K562 (cell line): ENCODE data around the gene TLR8. TPM values are rescaled to one million over a fixed set of nuclear protein-coding genes. Genes with fewer than 3 reads are reported as not detected.
A peak's percentile ranks its signal among the peaks of the same experiment; 100 is the strongest.

ENCODE experiments used
- ESRRA ChIP-seq: fragments of 450-650 bp; IDR thresholded peaks from 2 replicates; pipeline ENCODE4 v1.6.1; 2014; ENCODE audit warnings: low read depth, mild to moderate bottlenecking, moderate library complexity, borderline replicate concordance
- HDAC8 ChIP-seq: fragments of 450-650 bp; IDR thresholded peaks from 2 replicates; pipeline ENCODE4 v1.6.1; 2016; ENCODE audit warnings: mild to moderate bottlenecking, missing genetic modification characterization, moderate library complexity, missing compliant biosample characterization
- KDM4B ChIP-seq, 2 experiments: fragments of 450-650 bp in 1 of 2; sonication (generic) in 1 of 2; IDR thresholded peaks; 2 replicates each; pipeline ENCODE4 v1.6.1; 2016 to 2017; ENCODE audit warnings: borderline replicate concordance in 2 of 2, antibody characterized with exemption in 1 of 2, low read depth in 1 of 2, mild to moderate bottlenecking in 1 of 2
- MCM3 ChIP-seq: fragments of 450-650 bp; IDR thresholded peaks from 2 replicates; pipeline ENCODE4 v1.6.1; 2016
- MECOM ChIP-seq: fragments of 250-450 bp; sonication (Bioruptor Pico); IDR thresholded peaks from 2 replicates; pipeline ENCODE4 v1.8.0; 2022; ENCODE audit warnings: inconsistent platforms
- MTA3 ChIP-seq: fragments of 450-650 bp; formaldehyde crosslinking; IDR thresholded peaks from 2 replicates; pipeline ENCODE4 v1.6.1; 2017; ENCODE audit warnings: mild to moderate bottlenecking, borderline replicate concordance
- PHF21A ChIP-seq: fragments of 450-650 bp; IDR thresholded peaks from 2 replicates; pipeline ENCODE4 v1.6.1; 2017; ENCODE audit warnings: low read depth, borderline replicate concordance
- PHF8 ChIP-seq: fragments of 200-600 bp; sonication (generic); IDR thresholded peaks from 2 replicates; pipeline ENCODE4 v1.6.1; 2012; ENCODE audit warnings: mixed run types, mild to moderate bottlenecking, inconsistent platforms, low read length, moderate library complexity, borderline replicate concordance
- POLR2B ChIP-seq: fragments of 450-650 bp; IDR thresholded peaks from 2 replicates; pipeline ENCODE4 v1.6.1; 2018; ENCODE audit warnings: low read depth; ENCODE audit not compliant: partially characterized antibody
- RBM25 ChIP-seq: fragments of 200-400 bp; formaldehyde crosslinking; IDR thresholded peaks from 2 replicates; pipeline ENCODE4 v1.6.1; 2018; ENCODE audit warnings: low read length, low read depth, moderate library complexity; ENCODE audit not compliant: severe bottlenecking
- RBM34 ChIP-seq: fragments of 200-400 bp; formaldehyde crosslinking; IDR thresholded peaks from 2 replicates; pipeline ENCODE4 v1.6.1; 2018; ENCODE audit warnings: low read length, borderline replicate concordance; ENCODE audit not compliant: insufficient read depth
- SMAD3 ChIP-seq: fragments of 450-650 bp; formaldehyde crosslinking; conservative IDR thresholded peaks from 2 replicates; pipeline ENCODE4 v1.4.0; 2020; ENCODE audit warnings: mild to moderate bottlenecking
- SP1 ChIP-seq: sonication (generic); formaldehyde crosslinking; IDR thresholded peaks from 2 replicates; pipeline ENCODE4 v1.8.1; 2022; ENCODE audit warnings: mild to moderate bottlenecking, missing genetic modification reagents
- TRIM28 ChIP-seq: fragments of 450-650 bp; IDR thresholded peaks from 2 replicates; pipeline ENCODE4 v1.6.1; 2017
- WHSC1 ChIP-seq: IDR thresholded peaks from one replicate; pipeline ENCODE4 v1.6.1; 2012; ENCODE audit warnings: low read length, control low read depth, inconsistent platforms
- ZBTB2 ChIP-seq: fragments of 450-650 bp; IDR thresholded peaks from 2 replicates; pipeline ENCODE4 v1.6.1; 2016; ENCODE audit warnings: antibody characterized with exemption
- polyA plus RNA-seq, 8 experiments: library from polyadenylated mRNA; depleted of rRNA in 4 of 8; stranded (reverse) in 5 of 8; unstranded in 3 of 8; fragments of >200 nt; fragmentation: Nextera tagmentation in 2 of 8; fragmentation: Illumina TruSeq in 1 of 8; extraction: Ambion mirVana in 2 of 8; extraction: Trizol in 1 of 8; gene quantifications; 2 replicates each; pipeline versions ENCODE4 v1.2.1 to v1.2.3, GENCODE V29; 2011 to 2014; ENCODE audit warnings: inconsistent platforms in 1 of 8, missing spikeins in 1 of 8
- total RNA-seq, 7 experiments: library from RNA; depleted of rRNA in 6 of 7; stranded (reverse); fragments of >200 nt in 6 of 7; fragmentation: Illumina TruSeq in 2 of 7; extraction: Trizol in 2 of 7; gene quantifications; 2 replicates each; pipeline versions ENCODE4 v1.2.1 to v1.2.3, GENCODE V29; 2011 to 2021; ENCODE audit warnings: low replicate concordance in 1 of 7
- TF ChIP-seq, protein P1 (sequence below), 3 experiments: fragments of 200-800 bp in 1 of 3; fragments of 250-450 bp in 1 of 3; fragments of 450-650 bp in 1 of 3; sonication (Bioruptor Pico) in 1 of 3; sonication (Bioruptor generic) in 1 of 3; formaldehyde crosslinking in 1 of 3; IDR thresholded peaks; 2 replicates each; pipeline versions ENCODE4 v1.6.1 to v1.8.0; 2016 to 2022; ENCODE audit warnings: mild to moderate bottlenecking in 2 of 3, missing genetic modification characterization in 2 of 3, missing compliant biosample characterization in 1 of 3, moderate library complexity in 1 of 3
- TF ChIP-seq, protein P2 (sequence below), 2 experiments: fragments of 450-650 bp; IDR thresholded peaks; 2 replicates each; pipeline ENCODE4 v1.6.1; 2016
- TF ChIP-seq, protein P3 (sequence below), 2 experiments: IDR thresholded peaks; 2 replicates each; pipeline ENCODE4 v1.6.1; 2011; ENCODE audit warnings: borderline replicate concordance in 1 of 2, control low read depth in 1 of 2, low read depth in 1 of 2, low read length in 1 of 2, mild to moderate bottlenecking in 1 of 2, mixed read lengths in 1 of 2, moderate library complexity in 1 of 2; ENCODE audit not compliant: insufficient read depth in 1 of 2, insufficient read length in 1 of 2, poor library complexity in 1 of 2, severe bottlenecking in 1 of 2; ENCODE audit errors: extremely low read depth in 1 of 2

Gene TLR8
- total and polyA plus RNA-seq, 9 of the 15 experiments (the other 6 are each of a cell fraction or from before 2014, with no cell fraction given): not detected

DNA sequence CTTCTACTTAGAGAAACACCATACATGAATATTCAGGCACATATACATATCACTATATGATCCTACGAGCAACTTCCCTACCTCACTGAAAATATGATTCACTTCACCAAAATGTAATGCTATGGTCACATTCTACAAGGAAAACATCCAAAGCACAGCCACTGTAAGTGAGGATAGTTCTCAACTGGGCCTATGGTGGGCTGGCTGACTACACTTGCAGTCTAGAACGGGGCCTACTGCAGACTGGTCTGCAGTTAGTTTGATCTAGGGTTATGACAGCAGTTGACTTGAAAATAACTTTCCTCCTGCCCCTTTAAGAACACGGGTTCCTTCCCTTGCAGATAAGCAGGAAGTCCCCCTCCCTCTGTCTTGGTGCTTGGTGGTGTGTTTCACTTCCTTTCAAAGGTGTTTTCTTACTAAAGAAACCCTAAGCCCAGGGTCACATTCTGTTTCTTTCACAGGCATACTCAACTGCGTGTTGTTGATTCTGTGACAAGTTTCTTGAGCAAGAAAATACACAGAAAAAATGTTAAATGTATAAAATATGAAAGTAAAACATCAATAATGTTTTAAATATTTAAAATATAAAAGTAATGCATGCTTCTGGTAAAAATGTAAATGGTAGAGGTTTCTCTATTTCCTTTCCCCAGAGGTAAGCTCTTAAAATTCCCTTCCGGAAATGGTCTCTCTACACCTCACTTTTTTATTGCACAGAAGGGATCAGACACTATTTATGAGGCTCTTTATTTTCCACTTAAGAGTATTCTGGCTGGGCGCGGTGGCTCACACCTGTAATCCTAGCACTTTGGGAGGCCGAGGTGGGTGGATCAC is 50.5 kb downstream of the TLR8 start (continued):
- TF ChIP-seq MTA3 (no peak), HDAC8 (tag) (no peak), SMAD3 (CRISPR knock-in tag) (no peak), ESRRA (no peak), RBM25 (no peak), MCM3 (no peak), ZBTB2 (no peak), WHSC1 (no peak), RBM34 (no peak), KDM4B (IDR thresholded peaks at IDR 0.05; ENCODE audit: borderline replicate concordance in 2 of 2, low read depth in 1 of 2) (no peak), MECOM (CRISPR knock-in tag) (no peak), TRIM28 (no peak), SP1 (CRISPR knock-in tag) (no peak), PHF8 (no peak; the same call in 1 of the 2 replicates), POLR2B (peak; percentile 55), PHF21A (no peak)
- TF ChIP-seq, protein P1, sequence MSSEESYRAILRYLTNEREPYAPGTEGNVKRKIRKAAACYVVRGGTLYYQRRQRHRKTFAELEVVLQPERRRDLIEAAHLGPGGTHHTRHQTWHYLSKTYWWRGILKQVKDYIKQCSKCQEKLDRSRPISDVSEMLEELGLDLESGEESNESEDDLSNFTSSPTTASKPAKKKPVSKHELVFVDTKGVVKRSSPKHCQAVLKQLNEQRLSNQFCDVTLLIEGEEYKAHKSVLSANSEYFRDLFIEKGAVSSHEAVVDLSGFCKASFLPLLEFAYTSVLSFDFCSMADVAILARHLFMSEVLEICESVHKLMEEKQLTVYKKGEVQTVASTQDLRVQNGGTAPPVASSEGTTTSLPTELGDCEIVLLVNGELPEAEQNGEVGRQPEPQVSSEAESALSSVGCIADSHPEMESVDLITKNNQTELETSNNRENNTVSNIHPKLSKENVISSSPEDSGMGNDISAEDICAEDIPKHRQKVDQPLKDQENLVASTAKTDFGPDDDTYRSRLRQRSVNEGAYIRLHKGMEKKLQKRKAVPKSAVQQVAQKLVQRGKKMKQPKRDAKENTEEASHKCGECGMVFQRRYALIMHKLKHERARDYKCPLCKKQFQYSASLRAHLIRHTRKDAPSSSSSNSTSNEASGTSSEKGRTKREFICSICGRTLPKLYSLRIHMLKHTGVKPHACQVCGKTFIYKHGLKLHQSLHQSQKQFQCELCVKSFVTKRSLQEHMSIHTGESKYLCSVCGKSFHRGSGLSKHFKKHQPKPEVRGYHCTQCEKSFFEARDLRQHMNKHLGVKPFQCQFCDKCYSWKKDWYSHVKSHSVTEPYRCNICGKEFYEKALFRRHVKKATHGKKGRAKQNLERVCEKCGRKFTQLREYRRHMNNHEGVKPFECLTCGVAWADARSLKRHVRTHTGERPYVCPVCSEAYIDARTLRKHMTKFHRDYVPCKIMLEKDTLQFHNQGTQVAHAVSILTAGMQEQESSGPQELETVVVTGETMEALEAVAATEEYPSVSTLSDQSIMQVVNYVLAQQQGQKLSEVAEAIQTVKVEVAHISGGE (CRISPR knock-in tag; IDR thresholded peaks at IDR 0.05): no peak; a peak in 1 of 6 replicates
- TF ChIP-seq, protein P2, sequence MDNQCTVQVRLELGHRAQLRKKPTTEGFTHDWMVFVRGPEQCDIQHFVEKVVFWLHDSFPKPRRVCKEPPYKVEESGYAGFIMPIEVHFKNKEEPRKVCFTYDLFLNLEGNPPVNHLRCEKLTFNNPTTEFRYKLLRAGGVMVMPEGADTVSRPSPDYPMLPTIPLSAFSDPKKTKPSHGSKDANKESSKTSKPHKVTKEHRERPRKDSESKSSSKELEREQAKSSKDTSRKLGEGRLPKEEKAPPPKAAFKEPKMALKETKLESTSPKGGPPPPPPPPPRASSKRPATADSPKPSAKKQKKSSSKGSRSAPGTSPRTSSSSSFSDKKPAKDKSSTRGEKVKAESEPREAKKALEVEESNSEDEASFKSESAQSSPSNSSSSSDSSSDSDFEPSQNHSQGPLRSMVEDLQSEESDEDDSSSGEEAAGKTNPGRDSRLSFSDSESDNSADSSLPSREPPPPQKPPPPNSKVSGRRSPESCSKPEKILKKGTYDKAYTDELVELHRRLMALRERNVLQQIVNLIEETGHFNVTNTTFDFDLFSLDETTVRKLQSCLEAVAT (IDR thresholded peaks at IDR 0.05): no peak
- TF ChIP-seq, protein P3, sequence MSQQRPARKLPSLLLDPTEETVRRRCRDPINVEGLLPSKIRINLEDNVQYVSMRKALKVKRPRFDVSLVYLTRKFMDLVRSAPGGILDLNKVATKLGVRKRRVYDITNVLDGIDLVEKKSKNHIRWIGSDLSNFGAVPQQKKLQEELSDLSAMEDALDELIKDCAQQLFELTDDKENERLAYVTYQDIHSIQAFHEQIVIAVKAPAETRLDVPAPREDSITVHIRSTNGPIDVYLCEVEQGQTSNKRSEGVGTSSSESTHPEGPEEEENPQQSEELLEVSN (IDR thresholded peaks at IDR 0.05; ENCODE audit: borderline replicate concordance in 1 of 2, extremely low read depth in 1 of 2, insufficient read depth in 1 of 2, insufficient read length in 1 of 2, low read depth in 1 of 2, low read length in 1 of 2, poor library complexity in 1 of 2, severe bottlenecking in 1 of 2): no peak
